Left ventricle myocardium superior (tissue), 1 donor: Measurements from ENCODE around the gene KY. TPM values are rescaled to one million over a fixed set of nuclear protein-coding genes. Genes with fewer than 3 reads are reported as not detected.
"Not testable (repeated sequence)": the region's sequence is repeated elsewhere in the genome, so short reads cannot be mapped to it uniquely, and the experiment has no call there.

Experiments
- ATAC-seq: fragments of 200-7000 bp; cut with Tn5 transposase; one replicate; pipeline ENCODE4 v1.9.1; 2020; ENCODE audit warnings: mild to moderate bottlenecking, moderate library complexity
- DNase-seq: peaks from one replicate; pipeline ENCODE4 v3.0.0-alpha.2; 2020
- intact Hi-C: fragments of 100-400 bp; cut with micrococcal nuclease; formaldehyde crosslinking; loops from one replicate; pipeline ENCODE4 v1.11.0; 2022
- total RNA-seq: library from RNA; stranded (reverse); fragmentation: NEBNext Ultra II Directional; extraction: Animal tissue kit (Norgen Biotek cat#: 25700); gene quantifications from one replicate; pipeline ENCODE4 v1.2.1, GENCODE V29; 2021
- donor health status: DM: no; HTN: yes; CAD: no; lungs with severe emphysema.

The KY gene
- total RNA-seq, 1 donor from 2014 or later = 20.6 TPM

GRCh38 chr3:134608023-134608770 lies 42.6 kb downstream of the KY start:
- intact Hi-C loops = loop anchor here (10.0 kb wide), 1 partner anchor 1437 kb away; no protein-coding TSS in a partner anchor
- DNase-seq (no peak), ATAC-seq (no peak)

GRCh38 chr3:134607054-134608022 lies 43.5 kb downstream of the KY start:
- ATAC-seq = no peak
- intact Hi-C loops = loop anchor here (10.0 kb wide), 1 partner anchor 1437 kb away; no protein-coding TSS in a partner anchor
- DNase-seq = no peak

- intact Hi-C loops = loop anchor here (10.0 kb wide), 1 partner anchor 1438 kb away; no protein-coding TSS in a partner anchor
- DNase-seq = no peak
- no peak for ATAC-seq
These were observed 44.5 kb downstream of the KY start for GRCh38 chr3:134606033-134607025.

DNA sequence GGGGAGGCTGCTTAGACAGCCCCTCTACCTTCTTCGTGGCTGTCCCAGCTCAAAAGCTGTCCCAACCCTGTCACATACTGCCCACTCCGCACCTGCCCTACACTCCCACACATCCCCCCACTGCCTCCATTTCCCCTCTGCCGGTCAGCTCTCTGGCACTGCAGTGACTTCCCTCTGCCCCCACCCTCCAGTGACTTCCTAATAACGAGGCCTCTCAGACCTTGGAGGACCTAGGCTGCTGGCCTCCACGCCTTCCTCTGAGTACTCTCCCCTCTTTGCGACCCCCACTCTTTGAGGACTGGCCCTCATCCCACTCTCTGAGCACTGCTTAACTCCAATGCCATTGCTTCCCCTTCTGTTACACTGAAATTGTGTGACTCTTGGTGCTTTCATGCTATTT lies 45.3 kb downstream of the KY start:
- intact Hi-C loops = loop anchor here (10.0 kb wide), 1 partner anchor 1439 kb away; no protein-coding TSS in a partner anchor
- ATAC-seq = no peak
- DNase-seq = no peak

- no peak for DNase-seq
- no peak for ATAC-seq
- intact Hi-C loops = loop anchor here (5.0 to 10.0 kb wide), 2 partner anchors 1293 to 1441 kb away; no protein-coding TSS in a partner anchor
These were observed 46.9 kb downstream of the KY start for GRCh38 chr3:134603956-134604355.

- ATAC-seq = no peak
- intact Hi-C loops = loop anchor here (5.0 to 10.0 kb wide), 2 partner anchors 1294 to 1441 kb away; no protein-coding TSS in a partner anchor
- DNase-seq = no peak
These were observed 47.3 kb downstream of the KY start for GRCh38 chr3:134603480-134603879.

DNA sequence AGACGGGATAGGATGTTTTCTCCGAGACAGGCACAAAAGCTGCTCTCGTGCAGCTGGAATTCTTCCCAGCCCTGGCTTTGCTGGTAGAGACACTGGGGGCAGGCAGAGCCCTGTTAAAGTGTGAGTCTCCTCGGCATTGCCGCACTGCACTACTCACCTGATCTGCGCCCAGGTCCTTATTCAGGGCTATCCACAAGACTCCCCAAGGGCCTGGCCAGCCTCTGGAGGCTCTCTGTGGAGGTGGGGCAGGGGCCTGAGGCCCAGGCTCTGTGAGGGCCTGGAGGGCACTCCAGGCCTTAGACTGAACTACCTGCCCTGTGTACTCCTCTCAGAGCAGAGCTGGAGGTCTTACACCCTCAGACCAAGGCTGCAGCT lies 48.4 kb downstream of the KY start:
- intact Hi-C loops = loop anchor here (5.0 to 10.0 kb wide), 2 partner anchors 1295 to 1442 kb away; no protein-coding TSS in a partner anchor
- DNase-seq (no peak), ATAC-seq (peak; percentile 10)

DNA sequence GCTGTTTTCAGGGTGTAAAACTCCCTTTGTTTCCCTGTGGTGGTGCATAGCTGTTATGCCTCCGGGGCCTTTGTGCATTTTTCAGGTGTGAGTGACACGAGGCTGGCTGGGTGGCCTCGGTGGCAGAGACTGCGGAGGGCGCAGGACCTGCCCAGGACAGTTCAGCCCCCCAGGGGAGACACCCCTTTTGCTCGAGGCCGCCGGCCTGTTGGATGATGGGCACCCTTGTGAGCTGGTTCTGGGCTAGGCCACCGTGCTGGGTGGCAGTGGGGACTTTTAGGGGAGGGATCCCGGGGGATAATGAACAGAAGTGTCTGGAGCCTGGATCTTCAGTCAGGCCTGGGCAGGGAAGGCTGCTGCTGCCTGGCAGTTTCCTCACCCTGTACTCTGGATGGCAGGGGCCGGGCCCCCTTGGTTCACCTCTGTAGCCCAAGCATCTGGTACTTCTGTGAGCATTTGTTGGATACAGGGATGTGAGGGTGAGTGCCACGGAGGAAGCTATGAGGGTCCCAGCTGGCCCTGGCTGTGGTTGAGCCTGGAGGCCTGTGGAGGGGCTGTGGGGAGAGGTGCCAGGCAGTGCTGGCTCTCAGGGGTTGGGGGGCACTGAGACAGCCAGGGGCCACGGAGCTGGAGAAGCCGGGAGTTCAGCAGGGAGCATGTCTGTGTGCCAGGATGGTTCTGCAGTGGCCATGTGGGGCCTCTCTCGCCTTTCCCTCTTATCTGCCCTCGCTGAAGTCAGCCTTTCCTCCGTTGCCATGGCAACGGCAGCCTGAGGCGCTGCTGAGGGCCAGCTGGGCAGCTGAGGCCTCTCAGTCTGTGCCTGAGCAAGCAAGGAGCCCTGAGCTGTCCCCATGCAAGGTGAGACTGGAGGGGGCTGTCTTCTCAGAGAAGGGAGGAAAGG lies 49.0 kb downstream of the KY start:
- DNase-seq (no peak), ATAC-seq (peak; percentile 34)
- intact Hi-C loops = loop anchor here (5.0 to 10.0 kb wide), 2 partner anchors 1296 to 1443 kb away; no protein-coding TSS in a partner anchor

GRCh38 chr3:134600685-134601463 lies 49.9 kb downstream of the KY start:
- intact Hi-C loops = loop anchor here (5.0 to 10.0 kb wide), 2 partner anchors 1296 to 1444 kb away; no protein-coding TSS in a partner anchor
- ATAC-seq (peak; percentile 81), DNase-seq (peak; percentile 77)

DNA sequence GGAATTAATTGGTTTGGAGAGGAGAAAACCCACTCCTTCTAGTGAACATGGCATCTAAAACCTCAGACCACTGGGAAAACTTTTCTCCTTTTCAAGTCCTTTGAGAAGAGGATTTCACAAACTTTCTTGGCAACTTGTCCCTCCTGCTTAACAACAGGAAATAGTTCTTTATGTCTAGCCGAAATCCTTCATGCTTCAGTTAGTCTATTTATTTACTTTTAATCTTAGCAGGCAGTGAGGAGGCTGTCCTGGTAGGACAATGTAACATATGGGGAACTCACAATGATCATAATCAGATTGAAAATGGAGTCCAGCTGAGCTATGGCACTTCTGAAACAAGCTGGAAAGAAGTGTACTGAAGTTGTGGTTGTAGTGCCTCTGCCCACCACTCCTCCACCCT lies 50.6 kb downstream of the KY start:
- intact Hi-C loops = loop anchor here (5.0 to 10.0 kb wide), 2 partner anchors 1297 to 1445 kb away; no protein-coding TSS in a partner anchor
- no peak for ATAC-seq
- no peak for DNase-seq

DNA sequence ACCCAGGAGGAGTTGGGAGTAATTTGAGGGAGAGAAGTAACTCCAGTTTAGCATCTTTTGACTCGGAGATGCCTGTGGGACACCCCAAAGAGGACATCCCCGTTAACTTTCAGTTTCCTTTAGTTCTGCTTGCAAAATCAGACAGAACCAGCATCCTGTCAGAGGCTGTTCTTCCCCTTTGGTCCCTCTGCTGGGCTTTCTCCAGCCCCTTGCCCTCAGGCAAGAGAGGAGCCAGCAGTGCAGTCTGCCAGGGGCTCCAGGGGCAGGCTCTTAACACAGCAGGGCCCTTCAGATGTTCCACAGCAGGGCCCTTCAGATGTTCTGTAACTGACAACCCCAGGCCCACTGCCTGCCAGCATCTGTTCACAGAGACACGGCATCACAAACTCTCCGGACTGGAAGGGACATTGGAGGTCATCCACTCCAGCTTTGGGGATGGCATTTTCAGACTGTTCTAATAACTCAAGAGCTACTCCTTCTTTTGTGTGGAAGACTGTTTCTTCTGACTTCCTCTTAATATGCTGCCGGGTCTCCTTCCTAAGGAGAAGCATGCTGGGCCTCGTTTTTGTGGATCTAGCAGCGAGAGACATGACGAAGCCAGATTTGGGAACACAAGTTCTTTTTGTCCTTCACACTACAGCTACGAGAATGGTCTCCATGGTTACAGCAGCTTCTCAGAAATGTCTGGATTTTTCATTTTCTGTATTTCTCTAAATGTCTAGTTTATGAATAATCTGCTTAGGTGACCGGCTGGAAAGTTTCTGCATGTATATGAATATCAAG lies 51.9 kb downstream of the KY start:
- no peak for ATAC-seq
- intact Hi-C loops = no loop called here
- DNase-seq = no peak

- ATAC-seq = no peak
- no peak for DNase-seq
- intact Hi-C loops = no loop called here
These were observed 53.3 kb downstream of the KY start for GRCh38 chr3:134597390-134597970.

DNA sequence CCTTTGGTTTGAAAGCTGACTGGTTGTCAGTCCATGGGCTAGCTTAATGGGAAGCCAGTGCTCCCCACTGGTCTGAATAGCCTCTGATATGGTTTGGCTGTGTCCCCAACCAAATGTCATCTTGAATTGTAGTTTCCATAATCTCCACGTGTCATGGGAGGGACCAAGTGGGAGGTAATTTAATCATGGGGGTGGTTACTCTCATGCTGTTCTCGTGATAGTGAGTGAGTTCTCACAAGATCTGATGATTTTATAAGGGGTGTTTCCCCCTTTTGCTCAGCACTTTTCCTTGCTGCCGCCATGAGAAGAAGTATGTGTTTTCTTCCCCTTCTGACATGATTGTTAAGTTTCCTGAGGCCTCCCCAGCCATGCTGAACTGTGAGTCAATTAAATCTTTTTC lies 55.8 kb downstream of the KY start:
- intact Hi-C loops, ATAC-seq, DNase-seq: not testable (repeated sequence)

DNA sequence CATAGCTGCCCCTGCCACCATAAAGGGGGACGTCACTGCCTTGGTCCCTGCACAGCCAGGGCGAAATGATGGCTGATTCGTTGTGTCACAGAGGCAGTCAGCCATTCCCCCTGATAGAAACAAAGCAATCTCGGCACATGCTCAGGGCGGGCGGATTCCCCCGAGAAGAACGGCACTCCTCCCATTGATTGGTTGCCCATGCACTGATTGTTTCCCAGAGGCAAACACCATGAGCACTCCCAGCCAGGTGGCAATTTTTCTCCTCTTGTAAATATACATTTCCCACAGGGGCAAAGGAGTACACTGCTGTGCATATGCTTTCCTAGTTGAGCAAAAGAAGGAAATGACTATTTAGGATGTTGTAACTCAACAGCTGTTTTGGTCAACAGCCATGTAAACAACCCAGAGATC lies 56.5 kb downstream of the KY start:
- intact Hi-C loops = no loop called here
- DNase-seq (no peak), ATAC-seq (no peak)

DNA sequence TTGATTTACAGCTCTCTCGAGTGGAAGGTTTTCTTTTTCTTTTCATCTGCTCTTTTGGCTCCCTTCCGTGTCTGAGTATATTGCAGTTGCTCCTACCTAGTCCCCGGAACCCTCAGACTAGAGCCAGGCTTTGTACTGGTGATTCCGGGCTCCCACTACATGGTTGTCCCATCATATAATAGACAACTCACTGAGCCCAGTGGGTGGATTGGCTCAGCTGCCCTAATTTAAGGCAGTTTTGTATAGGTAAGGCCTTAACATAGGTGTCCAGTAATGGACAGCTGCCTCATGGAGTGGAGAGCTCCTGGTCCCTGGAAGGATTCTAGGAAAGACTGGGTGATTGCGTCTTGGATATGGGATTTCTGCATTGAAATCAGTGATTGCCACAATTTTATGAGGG lies 58.0 kb downstream of the KY start:
- no peak for DNase-seq
- ATAC-seq = no peak
- intact Hi-C loops = no loop called here
